Measurements from ENCODE around the gene PON1.

PON1 gene

DNA sequence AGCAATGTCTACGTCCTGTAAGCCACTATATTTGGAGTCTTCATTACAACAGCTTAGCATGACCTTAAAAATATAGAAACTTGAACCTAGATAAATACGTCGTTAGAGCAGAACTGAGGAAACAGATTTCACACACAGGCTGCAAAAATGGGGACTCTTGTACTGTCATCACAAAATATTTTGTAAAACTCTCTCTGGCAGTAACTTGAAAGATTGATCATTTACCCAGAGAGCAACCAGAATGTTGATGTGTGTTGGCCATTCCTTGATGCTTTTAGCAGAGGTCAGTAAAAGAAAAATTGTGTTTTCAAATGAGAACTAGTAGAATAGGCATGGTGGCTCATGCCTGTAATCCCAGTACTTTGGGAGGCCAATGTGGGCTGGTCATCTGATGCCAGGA, 14.5 kb upstream of the PON1 start:
- Histone ChIP-seq H3K9me3 (ENCODE audit: low read depth, low read length) (no peaks in the 10 kb centered on the region), H3K27ac (no peak overlapping the region), H3K36me3 (ENCODE audit: insufficient read depth, low read length) (no peaks in the 10 kb centered on the region), H3K4me3 (no peak overlapping the region), H3K9ac (ENCODE audit: insufficient read length) (no peak overlapping the region)
- no peak for TF ChIP-seq FOXP2 (optimal IDR thresholded peaks at IDR 0.05; ENCODE audit: control extremely low read depth, extremely low read length, insufficient read depth)
- no peak for TF ChIP-seq EZH2 (IDR thresholded peaks at IDR 0.05)
- no peak for TF ChIP-seq POLR2AphosphoS5 (IDR thresholded peaks at IDR 0.05; ENCODE audit: borderline replicate concordance, low read depth, low read length)
- DNase-seq (ENCODE audit: low read depth, low spot score) = no peak

DNA sequence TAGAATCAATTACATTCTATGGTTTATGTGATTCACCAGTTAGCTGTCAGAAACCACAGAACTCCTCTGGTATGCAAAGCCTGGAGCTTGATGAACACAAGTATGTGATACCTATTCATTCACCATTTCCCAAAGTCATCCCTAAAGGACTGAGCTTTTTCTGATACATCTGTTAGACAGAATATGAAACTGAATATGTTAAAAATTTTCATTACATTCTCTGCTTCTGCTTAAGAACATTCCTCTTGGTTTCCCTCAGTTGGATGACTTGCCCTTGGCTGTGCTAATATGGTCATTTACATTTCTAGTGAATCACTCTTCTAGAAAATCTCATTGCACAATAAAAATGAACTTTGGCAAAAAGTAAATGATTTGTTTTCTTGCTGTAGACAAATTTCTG, 10.8 kb upstream of the PON1 start:
- Histone ChIP-seq H3K36me3 (ENCODE audit: insufficient read depth, low read length) (no peaks in the 10 kb centered on the region), H3K27ac (no peak overlapping the region), H3K9ac (ENCODE audit: insufficient read length) (no peak overlapping the region), H3K4me3 (no peak overlapping the region), H3K9me3 (ENCODE audit: low read depth, low read length) (no peaks in the 10 kb centered on the region)
- DNase-seq (ENCODE audit: low read depth, low spot score) = no peak
- no peak for TF ChIP-seq EZH2 (IDR thresholded peaks at IDR 0.05)
- no peak for TF ChIP-seq FOXP2 (optimal IDR thresholded peaks at IDR 0.05; ENCODE audit: control extremely low read depth, extremely low read length, insufficient read depth)
- no peak for TF ChIP-seq POLR2AphosphoS5 (IDR thresholded peaks at IDR 0.05; ENCODE audit: borderline replicate concordance, low read depth, low read length)

DNA sequence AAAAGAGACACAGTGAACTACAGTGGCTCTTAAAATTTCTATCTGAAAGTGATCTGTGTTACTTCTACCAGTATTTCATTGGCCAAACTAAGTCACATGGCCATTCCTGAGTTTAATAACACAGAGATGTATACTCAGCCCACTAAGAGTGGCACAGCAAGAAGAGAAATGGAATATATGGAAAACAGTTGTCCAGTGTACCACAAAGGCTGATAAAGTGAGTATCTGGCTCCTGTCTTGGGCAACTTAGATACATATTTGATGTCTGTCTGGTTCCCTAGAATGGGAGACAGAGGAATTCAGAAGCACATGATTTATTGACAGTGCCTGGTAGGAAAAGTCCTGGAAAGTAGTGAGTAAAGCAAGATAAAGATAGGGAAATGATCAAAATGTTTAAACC, 10.1 kb upstream of the PON1 start:
- H3K9ac ChIP-seq (ENCODE audit: insufficient read length) = no peak overlapping the region
- no peaks in the 10 kb centered on the region for H3K9me3 ChIP-seq (ENCODE audit: low read depth, low read length)
- no peak for DNase-seq (ENCODE audit: low read depth, low spot score)
- H3K4me3 ChIP-seq = no peak overlapping the region
- H3K36me3 ChIP-seq (ENCODE audit: insufficient read depth, low read length) = no peaks in the 10 kb centered on the region
- TF ChIP-seq POLR2AphosphoS5 (IDR thresholded peaks at IDR 0.05; ENCODE audit: borderline replicate concordance, low read depth, low read length) = no peak
- no peak for TF ChIP-seq EZH2 (IDR thresholded peaks at IDR 0.05)
- TF ChIP-seq FOXP2 (optimal IDR thresholded peaks at IDR 0.05; ENCODE audit: control extremely low read depth, extremely low read length, insufficient read depth) = no peak
- no peak overlapping the region for H3K27ac ChIP-seq

DNA sequence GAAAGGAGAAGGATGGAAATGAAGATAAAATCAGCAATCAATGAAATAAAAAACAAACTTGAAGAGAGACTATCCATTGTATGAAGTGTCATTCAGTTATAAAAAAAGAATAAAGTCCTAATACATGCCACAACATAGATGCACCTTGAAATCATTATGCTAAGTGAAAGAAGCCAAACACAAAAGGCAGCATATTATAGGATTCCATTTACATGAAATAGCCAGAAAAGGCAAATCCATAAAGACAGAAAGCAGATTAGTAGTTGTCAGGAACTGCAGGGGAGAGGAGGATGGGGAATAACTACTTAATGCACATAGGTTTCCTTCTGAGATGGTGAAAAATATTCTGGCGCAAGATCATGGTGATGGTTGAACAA, 6.6 kb upstream of the PON1 start:
- H3K9me3 ChIP-seq (ENCODE audit: low read depth, low read length) = no peaks in the 10 kb centered on the region
- no peak overlapping the region for H3K27ac ChIP-seq
- H3K9ac ChIP-seq (ENCODE audit: insufficient read length) = no peak overlapping the region
- H3K4me3 ChIP-seq = no peak overlapping the region
- no peak for TF ChIP-seq FOXP2 (optimal IDR thresholded peaks at IDR 0.05; ENCODE audit: control extremely low read depth, extremely low read length, insufficient read depth)
- no peak for TF ChIP-seq POLR2AphosphoS5 (IDR thresholded peaks at IDR 0.05; ENCODE audit: borderline replicate concordance, low read depth, low read length)
- no peak for TF ChIP-seq EZH2 (IDR thresholded peaks at IDR 0.05)
- H3K36me3 ChIP-seq (ENCODE audit: insufficient read depth, low read length) = no peaks in the 10 kb centered on the region
- DNase-seq (ENCODE audit: low read depth, low spot score) = no peak

DNA sequence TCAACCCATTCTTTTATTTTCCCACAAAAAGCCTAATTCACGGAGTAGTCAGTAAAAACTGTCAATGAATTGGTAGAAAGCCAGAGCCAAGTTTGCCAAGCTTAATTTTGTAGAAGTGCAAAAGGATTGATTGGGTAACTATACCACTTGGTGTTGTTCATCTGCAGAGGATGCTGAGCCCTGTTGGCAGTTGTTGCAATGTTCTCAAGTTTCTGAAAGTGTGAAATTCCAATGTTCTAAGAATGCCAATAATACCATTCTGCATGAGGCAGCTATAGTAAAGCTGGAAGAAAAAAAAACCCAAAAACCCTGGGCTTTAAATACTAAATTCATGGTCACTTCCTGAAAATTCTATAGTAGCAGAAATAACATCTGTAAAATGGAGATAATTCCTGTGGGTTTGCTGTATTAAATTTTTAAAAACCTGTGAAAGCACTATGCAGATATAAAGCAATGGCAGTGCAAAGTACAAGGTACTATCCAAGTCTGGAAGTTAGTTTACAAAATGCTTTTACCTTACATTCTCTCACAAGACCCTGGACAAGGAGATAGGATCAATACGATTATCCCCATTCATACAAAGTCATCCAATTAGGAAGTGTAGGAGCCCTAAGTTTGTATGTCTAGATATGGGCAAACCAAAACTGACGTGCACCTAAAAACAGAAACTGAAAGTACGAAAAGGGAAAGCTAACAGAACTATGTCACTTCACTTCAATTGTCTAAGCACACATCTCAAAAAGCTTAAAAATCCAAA, 6.0 kb upstream of the PON1 start:
- DNase-seq (ENCODE audit: low read depth, low spot score) = no peak
- no peak overlapping the region for H3K9ac ChIP-seq (ENCODE audit: insufficient read length)
- no peak overlapping the region for H3K4me3 ChIP-seq

DNA sequence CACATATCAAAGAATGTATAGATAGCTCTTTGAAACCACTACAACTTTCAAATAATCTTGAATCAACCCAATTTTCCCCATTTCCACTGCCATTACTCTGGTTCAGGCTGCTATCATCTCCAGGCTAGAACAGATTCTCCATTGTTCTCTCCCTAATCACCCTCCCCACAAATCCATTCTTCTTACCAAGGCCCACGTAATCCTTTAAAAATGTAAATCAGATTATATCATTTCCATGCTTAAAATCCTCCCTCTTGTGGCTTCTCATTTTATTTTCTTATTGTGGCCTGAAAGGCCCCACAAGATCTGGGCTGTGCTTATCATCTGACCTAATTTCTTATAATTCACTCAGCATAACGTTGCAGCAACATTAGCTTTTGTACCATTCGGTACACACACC, 3.0 kb upstream of the PON1 start:
- TF ChIP-seq EZH2 (IDR thresholded peaks at IDR 0.05) (no peak), POLR2AphosphoS5 (IDR thresholded peaks at IDR 0.05; ENCODE audit: borderline replicate concordance, low read depth, low read length) (no peak), FOXP2 (optimal IDR thresholded peaks at IDR 0.05; ENCODE audit: control extremely low read depth, extremely low read length, insufficient read depth) (no peak)
- Histone ChIP-seq H3K36me3 (ENCODE audit: insufficient read depth, low read length) (no peaks in the 10 kb centered on the region), H3K4me3 (no peak overlapping the region), H3K27ac (no peak overlapping the region), H3K9ac (ENCODE audit: insufficient read length) (no peak overlapping the region), H3K9me3 (ENCODE audit: low read depth, low read length) (no peaks in the 10 kb centered on the region)
- no peak for DNase-seq (ENCODE audit: low read depth, low spot score)

More for the DNA sequence above, 6.0 kb upstream of the PON1 start:
- TF ChIP-seq POLR2AphosphoS5 (IDR thresholded peaks at IDR 0.05; ENCODE audit: borderline replicate concordance, low read depth, low read length) (no peak), FOXP2 (optimal IDR thresholded peaks at IDR 0.05; ENCODE audit: control extremely low read depth, extremely low read length, insufficient read depth) (no peak), EZH2 (IDR thresholded peaks at IDR 0.05) (no peak)
- Histone ChIP-seq H3K36me3 (ENCODE audit: insufficient read depth, low read length) (no peaks in the 10 kb centered on the region), H3K9me3 (ENCODE audit: low read depth, low read length) (no peaks in the 10 kb centered on the region), H3K27ac (no peak overlapping the region)

DNA sequence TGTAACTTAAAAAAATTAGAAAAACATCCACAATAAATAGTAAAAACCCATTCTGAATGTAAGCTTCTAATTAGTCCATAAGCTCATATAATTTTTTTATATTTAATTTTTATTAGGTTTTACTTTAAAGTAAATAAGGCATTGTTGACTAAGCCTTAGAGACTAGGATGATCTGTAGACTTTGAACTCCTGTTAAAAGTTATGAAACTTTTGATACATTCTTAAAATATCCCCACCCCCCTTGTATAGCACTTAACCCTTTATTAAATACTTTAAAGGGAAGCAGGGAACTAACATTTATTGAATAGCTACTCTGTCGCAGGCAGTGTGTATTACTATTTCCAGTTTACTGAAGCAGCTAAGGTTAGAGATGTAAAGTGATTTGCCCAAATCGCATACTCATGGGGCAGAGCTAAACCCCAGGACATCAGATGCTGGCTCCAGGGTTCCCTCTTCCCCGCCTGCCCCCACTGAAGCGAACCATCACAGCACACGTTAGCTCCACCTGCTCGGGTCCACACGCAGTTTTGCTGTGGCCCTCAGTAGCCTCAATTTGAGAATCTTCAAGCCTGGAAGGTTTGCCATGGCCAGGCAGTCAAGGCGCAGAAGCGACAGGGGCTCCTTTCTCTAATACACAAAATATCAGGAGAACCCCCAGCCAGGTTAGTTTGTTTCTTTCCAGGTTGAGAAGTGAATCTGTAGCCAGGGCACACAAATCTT, 762 bp downstream of the PON1 start:
- no peak overlapping the region for H3K27ac ChIP-seq
- H3K9me3 ChIP-seq (ENCODE audit: low read depth, low read length) = no peaks in the 10 kb centered on the region
- H3K36me3 ChIP-seq (ENCODE audit: insufficient read depth, low read length) = no peaks in the 10 kb centered on the region
- no peak for DNase-seq (ENCODE audit: low read depth, low spot score)
- no peak overlapping the region for H3K4me3 ChIP-seq
- no peak overlapping the region for H3K9ac ChIP-seq (ENCODE audit: insufficient read length)
- TF ChIP-seq FOXP2 (optimal IDR thresholded peaks at IDR 0.05; ENCODE audit: control extremely low read depth, extremely low read length, insufficient read depth) = no peak
- TF ChIP-seq POLR2AphosphoS5 (IDR thresholded peaks at IDR 0.05; ENCODE audit: borderline replicate concordance, low read depth, low read length) = no peak
- TF ChIP-seq EZH2 (IDR thresholded peaks at IDR 0.05) = no peak

DNA sequence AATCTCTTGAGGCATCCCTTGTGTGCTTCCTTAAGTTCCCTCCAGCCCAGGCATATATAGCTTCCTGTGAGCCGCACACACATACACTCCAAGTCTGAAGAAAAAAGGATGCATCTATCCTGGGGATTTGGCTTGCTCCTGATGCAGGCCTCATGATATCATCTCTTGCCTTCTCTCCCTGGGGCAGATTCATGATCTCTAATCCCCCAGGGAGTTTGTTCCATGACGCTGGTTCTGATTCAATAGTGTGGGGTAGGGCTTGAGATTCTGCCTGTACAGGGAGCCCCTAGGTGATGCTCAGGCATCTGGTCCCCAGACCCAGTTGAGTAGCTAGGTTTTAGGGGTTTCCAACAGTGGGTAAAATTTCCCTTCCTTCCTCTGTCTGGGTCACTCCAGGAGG, 1.5 kb downstream of the PON1 start:
- H3K9ac ChIP-seq (ENCODE audit: insufficient read length) = no peak overlapping the region
- no peaks in the 10 kb centered on the region for H3K36me3 ChIP-seq (ENCODE audit: insufficient read depth, low read length)
- H3K4me3 ChIP-seq = no peak overlapping the region
- no peak overlapping the region for H3K27ac ChIP-seq
- H3K9me3 ChIP-seq (ENCODE audit: low read depth, low read length) = no peaks in the 10 kb centered on the region
- TF ChIP-seq FOXP2 (optimal IDR thresholded peaks at IDR 0.05; ENCODE audit: control extremely low read depth, extremely low read length, insufficient read depth) = no peak
- no peak for TF ChIP-seq POLR2AphosphoS5 (IDR thresholded peaks at IDR 0.05; ENCODE audit: borderline replicate concordance, low read depth, low read length)
- no peak for TF ChIP-seq EZH2 (IDR thresholded peaks at IDR 0.05)
- DNase-seq (ENCODE audit: low read depth, low spot score) = no peak

All from SK-N-MC (cell line).